GM19025 (cell line): Measurements from ENCODE around the gene RBMX.

Experiments
- ATAC-seq: cut with Tn5 transposase; IDR thresholded peaks from one replicate; pipeline ENCODE4 v1.9.1; 2021; ENCODE audit warnings: mild to moderate bottlenecking, low read depth, moderate library complexity; ENCODE audit not compliant: unreplicated experiment

RBMX gene

DNA sequence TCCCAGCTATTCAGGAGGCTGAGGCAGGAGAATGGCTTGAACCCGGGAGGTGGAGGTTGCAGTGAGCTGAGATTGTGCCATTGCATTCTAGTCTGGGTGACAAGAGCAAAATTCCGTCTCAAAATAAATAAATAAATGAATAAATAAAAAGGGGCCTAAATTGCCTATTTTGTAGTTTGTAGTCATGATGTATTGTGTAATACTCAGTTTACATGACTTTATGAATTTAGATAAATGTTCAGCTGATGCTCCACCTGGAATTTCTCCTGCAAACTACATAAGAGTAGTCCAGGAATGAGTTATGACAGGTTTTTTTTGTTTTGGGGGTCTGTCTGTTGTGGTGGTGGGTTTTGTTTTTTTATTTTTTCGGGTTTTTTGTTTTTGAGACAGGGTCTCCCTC lies 31.1 kb downstream of the RBMX start:
- no peak for ATAC-seq

DNA sequence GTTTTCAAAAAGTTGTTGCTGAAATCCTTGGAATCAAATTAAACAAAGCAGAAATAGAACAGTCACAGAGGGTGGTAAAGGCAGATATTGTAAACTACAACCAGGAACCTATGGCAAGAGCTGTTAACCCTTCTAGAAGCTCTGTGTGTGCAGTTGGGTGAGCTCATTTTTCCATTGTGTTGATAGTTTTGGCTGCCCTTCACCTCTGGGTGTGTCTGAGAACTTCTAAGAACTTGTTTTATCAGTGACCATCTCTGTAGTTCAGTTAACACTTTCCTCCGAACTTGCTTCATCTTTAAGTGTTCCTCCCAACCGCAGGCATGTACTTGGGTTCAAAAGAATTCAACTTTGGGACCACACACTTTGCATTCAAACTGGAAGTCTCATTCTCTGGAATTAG lies 32.7 kb downstream of the RBMX start:
- ATAC-seq = no peak

DNA sequence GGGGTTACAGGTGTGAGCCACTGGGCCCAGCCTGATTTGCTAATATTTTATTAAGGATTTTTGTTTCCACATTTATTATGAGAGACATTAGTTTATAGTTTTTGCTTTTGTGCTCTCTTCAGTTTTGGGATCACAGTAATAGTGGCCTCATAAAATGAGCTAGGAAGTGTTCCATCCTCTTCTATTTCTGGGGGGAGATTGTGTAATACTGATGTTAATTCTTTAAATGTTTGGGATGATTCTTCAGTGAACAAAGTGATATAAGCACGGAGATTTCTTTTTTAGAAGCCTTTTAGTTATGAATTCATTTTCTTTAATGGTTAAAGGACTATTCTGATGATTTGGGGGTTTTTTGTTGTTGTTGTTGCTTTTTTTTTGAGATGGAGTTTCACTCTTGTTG lies 41.3 kb downstream of the RBMX start:
- ATAC-seq = no peak

DNA sequence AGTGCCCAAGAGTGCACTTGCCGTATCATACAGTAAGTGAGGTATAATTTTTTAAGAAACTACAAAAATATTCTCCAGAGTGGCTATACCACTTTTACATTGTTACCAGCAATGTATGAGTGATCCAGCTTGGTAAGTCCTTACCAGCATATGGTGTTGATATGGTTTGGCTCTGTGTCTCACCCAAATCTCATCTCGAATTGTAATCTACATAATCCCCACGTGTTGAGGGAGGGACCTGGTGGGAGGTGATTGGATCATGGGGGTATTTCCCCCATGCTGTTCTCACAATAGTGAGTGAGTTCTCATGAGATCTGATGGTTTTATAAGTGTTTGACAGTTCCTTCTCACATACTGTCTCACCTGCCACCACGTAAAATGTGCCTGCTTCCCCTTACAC lies 44.8 kb downstream of the RBMX start:
- ATAC-seq = no peak

- ATAC-seq = no peak
Observed at GRCh38 chrX:136829413-136829812, 51.1 kb downstream of the RBMX start.

- ATAC-seq = no peak
Observed at GRCh38 chrX:136828830-136829229, 51.7 kb downstream of the RBMX start.

DNA sequence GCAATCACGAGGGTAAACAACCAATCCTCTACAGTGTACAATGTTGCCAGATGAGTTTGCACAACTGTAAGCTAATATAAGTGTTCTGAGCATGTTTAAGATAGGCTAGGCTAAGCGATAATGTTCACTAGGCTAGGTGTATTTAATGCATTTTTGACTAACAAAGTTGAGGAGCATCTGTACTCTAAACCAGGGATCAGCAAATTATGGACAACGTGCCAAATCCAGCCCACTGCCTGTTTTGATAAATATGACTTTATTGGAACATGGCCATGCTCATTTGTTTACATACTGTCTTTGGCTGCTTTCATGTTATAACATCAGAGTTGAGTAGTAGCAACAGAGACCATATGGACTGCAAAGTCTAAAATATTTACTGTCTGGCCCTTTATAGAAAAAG lies 53.5 kb downstream of the RBMX start:
- no peak for ATAC-seq

GRCh38 chrX:136825771-136826170 lies 54.8 kb downstream of the RBMX start:
- ATAC-seq = no peak
